ENCODE results near the gene PDE6C.

Gene PDE6C

DNA sequence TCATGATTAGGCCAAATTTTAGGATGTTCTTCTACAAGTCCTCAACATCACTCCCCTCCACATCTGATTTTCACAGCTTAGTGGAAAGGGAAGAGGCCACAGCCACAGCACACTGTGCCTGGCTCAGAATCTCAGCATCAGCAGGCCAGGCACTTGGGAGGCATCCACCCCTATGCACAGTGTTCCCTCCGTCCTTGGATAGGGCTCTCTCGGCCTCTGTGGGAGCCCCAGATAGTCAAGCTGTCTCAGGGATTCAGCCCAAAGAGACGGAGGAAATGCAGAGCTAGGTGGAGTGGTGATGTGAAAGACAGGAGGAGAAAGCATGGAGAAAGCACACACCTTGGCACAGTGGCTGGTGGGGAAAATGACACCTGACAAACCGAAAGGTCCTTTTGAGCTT lies 12.6 kb upstream of the PDE6C start:
- in situ Hi-C loops (cut with HindIII; ENCODE audit: low pct_ligation_motif_present, low sequenced_read_pairs), result no loop called here
- DNase-seq, result no peak
- Histone ChIP-seq H3K27me3 (replicated peaks) (peaks cover 22% of the 10 kb centered on the region), H3K36me3 (replicated peaks) (no peaks in the 10 kb centered on the region), H3K27ac (no peak overlapping the region), H3K4me3 (ENCODE audit: low read depth, low read length) (no peak overlapping the region)
- TF ChIP-seq, protein P1, sequence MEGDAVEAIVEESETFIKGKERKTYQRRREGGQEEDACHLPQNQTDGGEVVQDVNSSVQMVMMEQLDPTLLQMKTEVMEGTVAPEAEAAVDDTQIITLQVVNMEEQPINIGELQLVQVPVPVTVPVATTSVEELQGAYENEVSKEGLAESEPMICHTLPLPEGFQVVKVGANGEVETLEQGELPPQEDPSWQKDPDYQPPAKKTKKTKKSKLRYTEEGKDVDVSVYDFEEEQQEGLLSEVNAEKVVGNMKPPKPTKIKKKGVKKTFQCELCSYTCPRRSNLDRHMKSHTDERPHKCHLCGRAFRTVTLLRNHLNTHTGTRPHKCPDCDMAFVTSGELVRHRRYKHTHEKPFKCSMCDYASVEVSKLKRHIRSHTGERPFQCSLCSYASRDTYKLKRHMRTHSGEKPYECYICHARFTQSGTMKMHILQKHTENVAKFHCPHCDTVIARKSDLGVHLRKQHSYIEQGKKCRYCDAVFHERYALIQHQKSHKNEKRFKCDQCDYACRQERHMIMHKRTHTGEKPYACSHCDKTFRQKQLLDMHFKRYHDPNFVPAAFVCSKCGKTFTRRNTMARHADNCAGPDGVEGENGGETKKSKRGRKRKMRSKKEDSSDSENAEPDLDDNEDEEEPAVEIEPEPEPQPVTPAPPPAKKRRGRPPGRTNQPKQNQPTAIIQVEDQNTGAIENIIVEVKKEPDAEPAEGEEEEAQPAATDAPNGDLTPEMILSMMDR (IDR thresholded peaks at IDR 0.05; ENCODE audit: low read depth, low read length, missing control alignments), result no peak

DNA sequence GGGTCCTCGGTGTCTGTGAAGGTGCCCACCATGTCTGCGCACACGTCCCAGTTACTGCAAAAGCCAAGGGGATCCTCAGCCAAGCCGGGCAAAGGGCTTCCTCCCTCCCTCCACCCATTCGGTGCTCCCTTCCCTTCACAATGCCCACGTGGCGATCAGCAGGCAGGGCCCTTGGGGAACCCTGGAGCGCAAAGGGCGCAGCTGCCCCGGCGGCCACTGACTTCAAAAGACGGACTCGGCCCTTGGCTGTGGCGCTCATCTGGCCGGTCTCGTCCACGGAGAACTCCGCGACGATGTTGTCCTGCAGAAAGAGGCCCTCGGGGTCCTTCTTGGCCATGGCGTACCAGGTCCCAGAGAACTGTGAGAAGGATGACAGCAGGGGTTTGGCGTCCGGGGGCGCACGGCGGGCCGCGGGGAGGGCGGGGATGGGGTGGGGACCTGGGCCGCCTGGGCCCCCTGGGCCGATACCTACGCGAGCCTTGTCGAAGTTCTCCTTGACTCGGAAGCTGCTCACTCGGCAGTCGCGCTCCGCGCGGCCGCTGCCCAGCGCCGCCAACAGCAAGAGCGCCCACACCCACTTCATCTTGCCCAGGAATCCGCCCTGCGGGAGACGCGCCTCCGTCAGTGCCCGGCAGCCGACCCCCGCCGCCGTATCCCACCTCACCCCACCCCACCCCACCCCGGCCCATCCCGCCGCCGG lies 11.7 kb upstream of the PDE6C start:
- Histone ChIP-seq H3K27ac (no peak overlapping the region), H3K36me3 (replicated peaks) (no peaks in the 10 kb centered on the region), H3K4me3 (ENCODE audit: low read depth, low read length) (peak overlapping the region; percentile 38), H3K27me3 (replicated peaks) (peaks cover 22% of the 10 kb centered on the region)
- peak; percentile 1 for DNase-seq
- TF ChIP-seq, protein P1 (IDR thresholded peaks at IDR 0.05; ENCODE audit: low read depth, low read length, missing control alignments), result no peak
- in situ Hi-C loops (cut with HindIII; ENCODE audit: low pct_ligation_motif_present, low sequenced_read_pairs), result no loop called here

DNA sequence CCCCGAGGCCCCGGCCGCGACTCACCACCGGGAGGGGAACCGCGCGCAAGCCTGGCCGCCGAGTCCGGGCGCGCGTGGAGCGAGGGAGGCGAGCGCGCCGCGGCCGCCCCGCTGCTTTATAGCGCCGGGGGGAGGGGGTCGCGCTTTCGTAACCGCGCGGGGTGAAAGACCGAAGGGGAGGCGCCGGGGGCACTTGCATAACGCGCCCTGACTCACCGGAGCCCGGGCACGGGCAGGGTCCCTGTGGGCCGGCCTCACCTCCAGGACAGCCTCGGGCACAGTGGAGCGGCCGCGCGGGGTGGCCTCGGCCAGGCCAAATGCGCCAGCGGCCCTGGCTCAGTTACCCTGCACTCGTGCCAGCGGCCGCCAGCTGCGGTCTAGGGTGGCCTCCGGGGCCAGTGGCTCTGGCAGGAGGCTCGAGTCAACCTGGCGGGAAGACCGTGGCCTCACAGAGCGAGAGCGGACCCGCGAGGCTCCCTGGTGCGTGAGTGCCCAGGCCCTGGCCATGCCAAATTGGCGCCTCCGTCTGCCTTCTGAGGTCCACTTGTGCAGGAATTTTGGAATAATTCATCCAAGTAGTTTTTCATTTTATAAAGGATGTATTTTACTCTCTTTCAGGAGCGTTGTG lies 11.1 kb upstream of the PDE6C start, which contains the start of gene RBP4:
Gene RBP4 (minus strand): TSS at position 90 of the 628 bp plus-strand sequence. CDS start 207 bp downstream, outside the sequence.
- DNase-seq, result no peak
- H3K4me3 ChIP-seq (ENCODE audit: low read depth, low read length), result peak within 1 kb of the TSS; percentile 38

DNA sequence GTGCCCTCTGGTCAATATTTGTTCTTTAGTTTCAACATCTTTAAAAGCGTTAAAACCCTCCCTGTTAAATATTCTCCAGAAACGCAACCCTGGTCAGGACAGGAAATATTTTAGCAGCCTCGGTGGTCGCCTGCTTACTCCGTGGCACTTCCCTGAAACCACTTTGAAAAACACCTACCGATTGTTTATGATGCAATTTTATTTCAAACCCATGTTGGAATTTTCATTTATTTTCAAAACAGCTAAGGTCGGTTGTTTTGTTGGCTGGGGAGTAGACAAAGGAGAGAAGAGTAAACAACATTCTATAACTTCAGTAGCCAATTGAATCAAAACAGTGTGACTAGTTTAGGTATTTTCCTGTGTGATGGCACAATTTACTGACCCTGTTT lies 10.6 kb upstream of the PDE6C start:
- TF ChIP-seq, protein P1 (IDR thresholded peaks at IDR 0.05; ENCODE audit: low read depth, low read length, missing control alignments), result no peak
- Histone ChIP-seq H3K4me3 (ENCODE audit: low read depth, low read length) (no peak overlapping the region), H3K27ac (no peak overlapping the region), H3K36me3 (replicated peaks) (no peaks in the 10 kb centered on the region), H3K27me3 (replicated peaks) (peaks cover 22% of the 10 kb centered on the region)
- no peak for DNase-seq
- in situ Hi-C loops (cut with HindIII; ENCODE audit: low pct_ligation_motif_present, low sequenced_read_pairs), result no loop called here

More for the DNA sequence above, 11.1 kb upstream of the PDE6C start, which contains the start of gene RBP4:
- Histone ChIP-seq H3K36me3 (replicated peaks) (no peaks in the 10 kb centered on the region), H3K27ac (no peak within 1 kb of the TSS), H3K27me3 (replicated peaks) (peaks cover 22% of the 10 kb centered on the region)
- in situ Hi-C loops (cut with HindIII; ENCODE audit: low pct_ligation_motif_present, low sequenced_read_pairs), result no loop called here
- TF ChIP-seq, protein P1 (IDR thresholded peaks at IDR 0.05; ENCODE audit: low read depth, low read length, missing control alignments), result no peak

DNA sequence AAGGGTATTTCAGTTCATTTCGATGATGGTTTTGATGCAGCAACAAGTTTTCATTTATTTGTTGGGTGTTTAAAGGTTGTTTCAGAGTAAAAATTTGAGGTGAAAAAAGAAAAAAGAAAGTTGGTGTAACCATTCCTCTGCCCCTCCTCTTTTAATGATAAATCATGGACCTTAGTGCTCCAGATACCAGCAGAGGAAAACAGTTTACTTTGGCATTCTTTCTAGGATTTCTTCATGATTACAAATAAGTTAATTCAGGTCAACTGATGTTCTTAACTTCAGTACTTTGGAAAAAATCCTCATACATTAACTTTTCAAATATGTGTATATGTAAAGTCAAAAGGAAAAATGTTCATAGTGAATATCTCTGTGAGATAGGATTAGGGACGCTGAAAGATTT lies 9.3 kb upstream of the PDE6C start:
- Histone ChIP-seq H3K27ac (no peak overlapping the region), H3K4me3 (ENCODE audit: low read depth, low read length) (no peak overlapping the region), H3K36me3 (replicated peaks) (no peaks in the 10 kb centered on the region), H3K27me3 (replicated peaks) (peaks cover 22% of the 10 kb centered on the region)
- in situ Hi-C loops (cut with HindIII; ENCODE audit: low pct_ligation_motif_present, low sequenced_read_pairs), result no loop called here
- no peak for DNase-seq
- TF ChIP-seq, protein P1 (IDR thresholded peaks at IDR 0.05; ENCODE audit: low read depth, low read length, missing control alignments), result no peak

Data from brain microvascular endothelial cell (primary cell).